ENCODE results near the gene TKTL2.

TKTL2 gene, protein sequence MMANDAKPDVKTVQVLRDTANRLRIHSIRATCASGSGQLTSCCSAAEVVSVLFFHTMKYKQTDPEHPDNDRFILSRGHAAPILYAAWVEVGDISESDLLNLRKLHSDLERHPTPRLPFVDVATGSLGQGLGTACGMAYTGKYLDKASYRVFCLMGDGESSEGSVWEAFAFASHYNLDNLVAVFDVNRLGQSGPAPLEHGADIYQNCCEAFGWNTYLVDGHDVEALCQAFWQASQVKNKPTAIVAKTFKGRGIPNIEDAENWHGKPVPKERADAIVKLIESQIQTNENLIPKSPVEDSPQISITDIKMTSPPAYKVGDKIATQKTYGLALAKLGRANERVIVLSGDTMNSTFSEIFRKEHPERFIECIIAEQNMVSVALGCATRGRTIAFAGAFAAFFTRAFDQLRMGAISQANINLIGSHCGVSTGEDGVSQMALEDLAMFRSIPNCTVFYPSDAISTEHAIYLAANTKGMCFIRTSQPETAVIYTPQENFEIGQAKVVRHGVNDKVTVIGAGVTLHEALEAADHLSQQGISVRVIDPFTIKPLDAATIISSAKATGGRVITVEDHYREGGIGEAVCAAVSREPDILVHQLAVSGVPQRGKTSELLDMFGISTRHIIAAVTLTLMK

DNA sequence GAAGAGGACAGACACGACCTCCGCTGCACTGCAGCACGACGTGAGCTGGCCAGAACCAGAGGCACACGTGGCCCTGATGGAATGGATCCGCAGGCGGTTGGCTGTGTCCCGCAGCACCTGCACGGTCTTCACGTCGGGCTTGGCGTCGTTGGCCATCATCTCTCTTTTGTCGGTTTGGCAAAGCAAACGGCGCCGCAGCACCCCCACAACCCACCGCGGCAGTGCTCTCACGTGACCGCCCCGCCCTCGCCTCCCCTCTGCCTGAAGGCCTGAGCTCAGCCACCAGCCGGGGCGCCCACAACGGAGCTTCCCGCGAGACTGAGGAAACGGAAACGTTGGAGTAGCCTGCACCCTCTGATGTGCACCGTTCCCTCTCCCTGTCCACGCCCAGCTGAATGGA lies at the start of gene TKTL2:
Gene TKTL2, minus strand, starts transcription at position 179 of the 400 bp plus-strand sequence. Its CDS starts 20 bp downstream, at position 159.
- Histone ChIP-seq H3K9me3 (ENCODE audit: control insufficient read depth, insufficient read depth, low read length) (no peaks in the 10 kb centered on the region), H3K9ac (ENCODE audit: low read depth, low read length) (no peak within 1 kb of the TSS), H3K4me1 (ENCODE audit: control insufficient read depth, insufficient read depth, low read length) (no peaks in the 10 kb centered on the region), H3K36me3 (ENCODE audit: control insufficient read depth, insufficient read depth, low read length) (no peaks in the 10 kb centered on the region), H3K27ac (ENCODE audit: low read depth, low read length) (no peak within 1 kb of the TSS), H3K4me3 (ENCODE audit: low read depth, low read length) (no peak within 1 kb of the TSS), H3K27me3 (ENCODE audit: control insufficient read depth, insufficient read depth, low read length) (no peaks in the 10 kb centered on the region)

DNA sequence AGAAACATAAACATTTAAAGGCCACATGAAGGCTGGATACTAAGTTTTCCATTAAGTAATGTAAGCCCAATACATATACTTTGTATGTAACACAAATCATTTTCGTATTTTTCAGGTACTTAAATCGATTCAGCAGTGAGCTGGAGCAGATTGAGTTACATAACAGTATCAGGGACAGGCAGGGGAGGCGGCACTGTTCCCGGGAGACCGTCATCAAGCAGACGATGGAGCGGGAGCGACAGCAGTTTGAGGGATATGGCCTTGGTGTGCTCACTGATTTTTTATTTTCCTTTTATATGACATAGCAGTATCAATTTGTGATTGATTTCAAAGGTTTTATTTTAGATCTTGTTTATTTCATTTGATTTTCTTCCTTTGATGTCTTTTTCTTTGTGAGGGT lies 41.6 kb upstream of the TKTL2 start:
- no peaks in the 10 kb centered on the region for H3K4me1 ChIP-seq (ENCODE audit: control insufficient read depth, insufficient read depth, low read length)
- no peaks in the 10 kb centered on the region for H3K9me3 ChIP-seq (ENCODE audit: control insufficient read depth, insufficient read depth, low read length)
- peaks cover 94% of the 10 kb centered on the region for H3K36me3 ChIP-seq (ENCODE audit: control insufficient read depth, insufficient read depth, low read length)
- H3K9ac ChIP-seq (ENCODE audit: low read depth, low read length): no peak overlapping the region
- H3K4me3 ChIP-seq (ENCODE audit: low read depth, low read length): no peak overlapping the region
- no peak overlapping the region for H3K27ac ChIP-seq (ENCODE audit: low read depth, low read length)
- H3K27me3 ChIP-seq (ENCODE audit: control insufficient read depth, insufficient read depth, low read length): no peaks in the 10 kb centered on the region

DNA sequence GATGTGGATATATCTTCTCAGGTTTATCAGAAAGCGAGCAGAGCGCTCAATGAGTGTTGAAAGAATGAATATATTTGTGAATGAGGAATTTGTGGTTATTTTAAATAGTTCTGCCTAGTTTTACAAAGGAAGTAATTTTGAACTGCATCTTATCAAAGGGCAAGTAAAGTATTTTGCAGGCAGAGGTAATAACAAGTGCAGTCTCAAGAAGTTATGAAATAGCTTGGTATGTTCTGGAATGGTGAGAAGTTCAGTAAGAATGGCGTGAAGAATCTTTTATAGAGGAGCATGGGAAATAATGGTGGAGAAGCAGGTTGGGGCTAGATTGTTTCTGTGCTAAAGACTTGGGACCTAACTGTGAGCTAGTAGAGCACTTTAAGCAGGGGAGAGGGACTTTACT lies 31.8 kb upstream of the TKTL2 start:
- Histone ChIP-seq H3K4me3 (ENCODE audit: low read depth, low read length) (no peak overlapping the region), H3K4me1 (ENCODE audit: control insufficient read depth, insufficient read depth, low read length) (no peaks in the 10 kb centered on the region; the same call in 1 of the 2 replicates), H3K36me3 (ENCODE audit: control insufficient read depth, insufficient read depth, low read length) (peaks cover 37% of the 10 kb centered on the region), H3K27me3 (ENCODE audit: control insufficient read depth, insufficient read depth, low read length) (no peaks in the 10 kb centered on the region), H3K27ac (ENCODE audit: low read depth, low read length) (no peak overlapping the region), H3K9ac (ENCODE audit: low read depth, low read length) (no peak overlapping the region), H3K9me3 (ENCODE audit: control insufficient read depth, insufficient read depth, low read length) (no peaks in the 10 kb centered on the region)

DNA sequence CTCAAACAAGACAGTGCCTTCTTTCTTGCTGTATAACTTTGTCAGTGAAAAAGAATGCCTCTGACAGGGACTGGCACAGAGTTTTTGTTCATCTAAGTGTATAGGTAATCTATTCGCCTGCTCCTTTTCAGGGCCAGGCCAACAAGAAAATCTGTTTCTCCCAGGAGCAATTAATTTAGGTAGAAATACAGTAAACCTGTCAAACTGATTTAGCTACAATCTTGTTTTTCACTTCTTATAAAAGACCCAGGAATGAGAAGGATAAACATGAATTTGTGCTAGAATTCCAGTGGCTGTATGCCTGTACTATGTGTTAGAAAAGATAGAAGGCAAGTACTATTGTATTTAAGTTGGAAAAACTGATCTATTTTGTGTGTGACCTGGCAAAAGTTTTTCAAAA lies 27.0 kb upstream of the TKTL2 start:
- Histone ChIP-seq H3K27ac (ENCODE audit: low read depth, low read length) (no peak overlapping the region), H3K36me3 (ENCODE audit: control insufficient read depth, insufficient read depth, low read length) (peaks cover 14% of the 10 kb centered on the region; the same call in 1 of the 2 replicates), H3K9ac (ENCODE audit: low read depth, low read length) (no peak overlapping the region)

DNA sequence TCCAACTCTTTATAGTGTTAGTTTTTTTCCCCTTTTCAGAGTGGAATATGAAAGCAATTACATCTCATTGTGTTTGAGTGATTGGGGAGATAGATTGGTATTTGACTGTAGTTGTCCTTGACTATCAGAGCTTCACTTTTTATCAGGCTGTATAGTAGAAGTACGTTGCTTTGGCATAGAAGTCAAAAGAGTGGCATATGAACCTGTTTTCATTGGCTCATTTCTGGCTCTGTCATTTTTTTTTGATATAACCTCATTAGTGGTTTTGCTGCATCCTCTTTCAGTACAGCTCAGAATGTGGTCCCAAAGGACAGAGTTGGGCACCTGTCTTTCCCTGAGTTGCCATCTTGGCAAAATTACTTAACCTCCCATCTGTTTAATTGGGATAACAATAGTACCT lies 22.3 kb upstream of the TKTL2 start:
- Histone ChIP-seq H3K27me3 (ENCODE audit: control insufficient read depth, insufficient read depth, low read length) (no peaks in the 10 kb centered on the region), H3K9me3 (ENCODE audit: control insufficient read depth, insufficient read depth, low read length) (no peaks in the 10 kb centered on the region), H3K27ac (ENCODE audit: low read depth, low read length) (no peak overlapping the region), H3K36me3 (ENCODE audit: control insufficient read depth, insufficient read depth, low read length) (peaks cover 14% of the 10 kb centered on the region; the same call in 1 of the 2 replicates), H3K4me1 (ENCODE audit: control insufficient read depth, insufficient read depth, low read length) (peaks cover 16% of the 10 kb centered on the region; the same call in 1 of the 2 replicates), H3K4me3 (ENCODE audit: low read depth, low read length) (peak overlapping the region; percentile 87), H3K9ac (ENCODE audit: low read depth, low read length) (peak overlapping the region; percentile 97)

More for the DNA sequence above, 27.0 kb upstream of the TKTL2 start:
- Histone ChIP-seq H3K9me3 (ENCODE audit: control insufficient read depth, insufficient read depth, low read length) (no peaks in the 10 kb centered on the region), H3K27me3 (ENCODE audit: control insufficient read depth, insufficient read depth, low read length) (no peaks in the 10 kb centered on the region), H3K4me1 (ENCODE audit: control insufficient read depth, insufficient read depth, low read length) (peaks cover 10% of the 10 kb centered on the region; the same call in 1 of the 2 replicates), H3K4me3 (ENCODE audit: low read depth, low read length) (no peak overlapping the region)

DNA sequence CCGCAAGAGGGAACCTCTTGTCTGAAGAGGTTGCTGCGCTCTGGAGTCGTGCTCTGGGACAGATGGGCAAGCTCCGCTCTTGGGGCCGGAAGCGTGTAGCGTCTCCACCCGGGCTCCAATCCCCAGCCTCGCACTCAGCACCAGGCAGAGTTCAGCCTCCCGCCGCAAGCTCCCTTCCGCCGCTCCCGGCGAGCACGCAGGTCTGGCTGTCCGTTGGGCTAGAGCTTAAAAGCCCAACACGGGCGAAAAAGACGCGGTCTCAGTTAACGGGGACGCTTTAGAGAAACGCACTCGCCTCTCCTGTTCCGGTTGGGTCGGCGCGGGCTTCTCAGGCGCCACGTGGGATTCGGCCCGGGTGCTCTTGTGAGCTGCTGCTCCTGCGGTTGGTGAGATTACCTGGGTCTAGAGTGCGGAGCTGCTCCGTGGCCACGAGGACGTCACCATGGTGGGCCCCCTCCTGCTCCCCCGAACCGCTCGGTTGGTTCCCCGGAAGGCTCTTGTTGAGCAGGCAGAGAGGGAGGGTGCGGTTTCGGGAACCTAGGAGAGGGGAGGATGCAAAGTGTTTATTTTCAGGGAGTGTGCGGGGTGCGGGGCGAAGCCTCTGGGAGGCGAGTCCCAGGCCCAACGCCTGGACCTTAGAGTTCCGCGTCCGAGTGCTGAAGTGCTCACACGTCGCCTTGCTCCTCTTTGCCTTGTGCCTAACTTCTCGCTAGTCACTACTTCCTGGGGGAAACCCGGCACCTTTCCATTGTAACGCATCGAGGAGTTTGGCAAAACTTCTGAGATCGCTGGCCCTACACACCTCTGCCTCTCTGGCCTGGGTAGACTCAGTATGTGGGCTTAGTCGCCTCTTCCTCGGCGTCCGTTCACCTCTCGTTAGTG lies 21.0 kb upstream of the TKTL2 start, which contains the start of gene TMA16:
Gene TMA16, plus strand, starts transcription at position 331 of the 882 bp plus-strand sequence. Its CDS starts 112 bp downstream, at position 443.
- Histone ChIP-seq H3K9ac (ENCODE audit: low read depth, low read length) (peak within 1 kb of the TSS; percentile 97), H3K27ac (ENCODE audit: low read depth, low read length) (peak within 1 kb of the TSS; percentile 98), H3K4me1 (ENCODE audit: control insufficient read depth, insufficient read depth, low read length) (peaks cover 16% of the 10 kb centered on the region; the same call in 1 of the 2 replicates), H3K9me3 (ENCODE audit: control insufficient read depth, insufficient read depth, low read length) (no peaks in the 10 kb centered on the region), H3K4me3 (ENCODE audit: low read depth, low read length) (peak within 1 kb of the TSS; percentile 87), H3K27me3 (ENCODE audit: control insufficient read depth, insufficient read depth, low read length) (no peaks in the 10 kb centered on the region), H3K36me3 (ENCODE audit: control insufficient read depth, insufficient read depth, low read length) (peaks cover 14% of the 10 kb centered on the region; the same call in 1 of the 2 replicates)

DNA sequence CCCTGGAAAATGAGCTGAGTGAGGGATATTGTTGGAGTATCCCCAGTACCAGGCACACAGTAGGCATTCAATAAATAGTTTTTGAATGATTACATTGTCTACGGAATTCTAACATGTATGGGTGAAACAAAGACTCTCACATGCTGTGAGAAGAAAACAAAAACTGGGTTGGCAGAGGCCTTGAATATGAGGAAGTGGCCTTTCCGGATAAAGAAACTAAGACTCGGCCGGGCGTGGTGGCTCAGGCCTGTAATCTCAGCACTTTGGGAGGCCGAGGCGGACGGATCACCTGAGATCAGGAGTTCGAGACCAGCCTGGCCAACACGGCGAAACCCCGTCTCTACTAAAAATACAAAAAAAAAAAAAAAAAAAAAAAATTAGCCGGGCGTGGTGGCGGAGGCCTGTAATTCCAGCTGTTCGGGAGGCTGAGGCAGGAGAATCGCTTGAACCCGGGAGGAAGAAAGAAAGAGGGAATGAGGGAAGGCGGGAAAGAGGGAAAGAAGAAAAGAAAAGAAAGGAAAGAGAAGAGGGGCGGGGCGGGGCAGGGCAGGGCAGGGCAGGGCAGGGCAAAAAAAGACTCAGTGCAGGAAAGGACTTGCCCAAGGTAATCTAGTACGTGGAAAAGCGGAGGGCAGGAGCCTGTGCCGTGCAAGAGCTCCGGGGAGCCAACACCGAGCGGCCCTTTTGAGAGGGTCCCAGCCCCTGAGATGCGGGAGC lies 20.2 kb upstream of the TKTL2 start:
- no peaks in the 10 kb centered on the region for H3K27me3 ChIP-seq (ENCODE audit: control insufficient read depth, insufficient read depth, low read length)
- H3K4me3 ChIP-seq (ENCODE audit: low read depth, low read length): peak overlapping the region; percentile 87
- peak overlapping the region; percentile 98 for H3K27ac ChIP-seq (ENCODE audit: low read depth, low read length)
- peaks cover 13% of the 10 kb centered on the region; the same call in 1 of the 2 replicates for H3K4me1 ChIP-seq (ENCODE audit: control insufficient read depth, insufficient read depth, low read length)
- no peaks in the 10 kb centered on the region for H3K9me3 ChIP-seq (ENCODE audit: control insufficient read depth, insufficient read depth, low read length)
- peaks cover 14% of the 10 kb centered on the region; the same call in 1 of the 2 replicates for H3K36me3 ChIP-seq (ENCODE audit: control insufficient read depth, insufficient read depth, low read length)
- peak overlapping the region; percentile 97 for H3K9ac ChIP-seq (ENCODE audit: low read depth, low read length)

DNA sequence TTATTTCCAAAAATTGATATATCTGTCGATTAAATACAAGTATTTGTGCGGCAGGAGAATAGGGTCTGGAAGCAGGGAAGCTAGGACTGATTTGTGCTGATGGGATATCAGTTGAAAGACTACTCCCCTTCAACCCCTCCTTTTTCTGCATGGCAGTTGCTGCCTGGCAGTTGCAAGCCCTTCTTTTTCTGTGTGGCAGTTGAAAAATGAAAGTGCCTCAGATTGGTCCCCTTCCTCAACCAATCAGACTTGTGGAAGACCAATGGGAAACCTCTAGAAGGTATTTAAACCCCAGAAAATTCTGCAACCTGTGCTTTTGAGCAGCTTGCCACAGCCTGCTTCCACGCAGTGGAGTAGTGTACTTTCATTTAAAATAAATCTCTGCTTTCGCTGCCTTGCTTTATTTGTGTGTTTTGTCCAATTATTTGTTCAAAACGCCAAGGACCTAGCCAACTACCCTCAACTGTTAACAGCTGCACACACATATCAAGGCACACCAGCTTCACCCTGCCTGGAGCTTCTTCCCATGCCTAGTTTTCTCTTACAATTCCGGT lies 19.5 kb upstream of the TKTL2 start:
- Histone ChIP-seq H3K36me3 (ENCODE audit: control insufficient read depth, insufficient read depth, low read length) (peaks cover 14% of the 10 kb centered on the region; the same call in 1 of the 2 replicates), H3K4me3 (ENCODE audit: low read depth, low read length) (no peak overlapping the region), H3K27me3 (ENCODE audit: control insufficient read depth, insufficient read depth, low read length) (no peaks in the 10 kb centered on the region), H3K4me1 (ENCODE audit: control insufficient read depth, insufficient read depth, low read length) (peaks cover 13% of the 10 kb centered on the region; the same call in 1 of the 2 replicates), H3K27ac (ENCODE audit: low read depth, low read length) (no peak overlapping the region), H3K9ac (ENCODE audit: low read depth, low read length) (no peak overlapping the region), H3K9me3 (ENCODE audit: control insufficient read depth, insufficient read depth, low read length) (no peaks in the 10 kb centered on the region)

DNA sequence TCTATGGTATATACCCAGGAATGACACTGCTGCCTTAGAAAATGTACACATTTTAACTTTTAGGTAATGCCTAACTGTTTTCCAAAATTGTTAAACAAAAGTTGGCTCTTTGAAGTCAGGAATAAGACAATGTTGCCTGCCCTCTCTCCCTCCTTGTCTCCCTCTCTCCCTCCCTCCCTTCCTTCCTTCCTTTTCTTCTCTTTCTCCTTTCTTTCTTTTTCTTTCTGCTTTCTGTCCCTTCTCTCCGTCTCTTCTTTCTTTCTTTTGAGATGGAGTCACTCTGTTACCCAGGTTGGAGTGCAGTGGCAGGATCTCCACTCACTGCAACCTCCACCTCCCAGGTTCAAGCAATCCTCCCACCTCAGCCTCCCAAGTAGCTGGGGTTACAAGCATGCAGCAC lies 16.4 kb upstream of the TKTL2 start:
- Histone ChIP-seq H3K9me3 (ENCODE audit: control insufficient read depth, insufficient read depth, low read length) (no peaks in the 10 kb centered on the region), H3K27ac (ENCODE audit: low read depth, low read length) (no peak overlapping the region), H3K4me1 (ENCODE audit: control insufficient read depth, insufficient read depth, low read length) (peaks cover 10% of the 10 kb centered on the region), H3K27me3 (ENCODE audit: control insufficient read depth, insufficient read depth, low read length) (no peaks in the 10 kb centered on the region), H3K4me3 (ENCODE audit: low read depth, low read length) (no peak overlapping the region), H3K36me3 (ENCODE audit: control insufficient read depth, insufficient read depth, low read length) (no peaks in the 10 kb centered on the region), H3K9ac (ENCODE audit: low read depth, low read length) (no peak overlapping the region)

DNA sequence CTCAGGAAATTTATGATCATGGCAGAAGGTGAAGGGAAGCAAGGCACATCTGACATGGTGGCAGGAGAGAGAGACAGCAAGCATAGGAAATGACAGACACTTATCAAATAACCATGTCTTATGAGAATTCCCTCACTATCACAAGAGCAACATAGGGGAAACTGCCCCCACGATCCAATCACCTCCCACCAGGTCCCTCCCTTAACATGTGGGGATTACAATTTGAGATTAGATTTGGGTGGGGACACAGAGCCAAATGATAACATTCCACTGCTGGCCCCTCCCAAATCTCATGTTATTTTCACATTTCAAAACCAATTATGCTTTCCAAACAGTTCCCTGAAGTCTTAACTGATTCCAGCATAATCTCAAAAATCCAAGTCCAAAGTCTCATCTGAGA lies 12.8 kb upstream of the TKTL2 start:
- Histone ChIP-seq H3K9me3 (ENCODE audit: control insufficient read depth, insufficient read depth, low read length) (no peaks in the 10 kb centered on the region), H3K4me1 (ENCODE audit: control insufficient read depth, insufficient read depth, low read length) (peaks cover 5% of the 10 kb centered on the region; the same call in 1 of the 2 replicates), H3K27me3 (ENCODE audit: control insufficient read depth, insufficient read depth, low read length) (no peaks in the 10 kb centered on the region), H3K9ac (ENCODE audit: low read depth, low read length) (no peak overlapping the region), H3K36me3 (ENCODE audit: control insufficient read depth, insufficient read depth, low read length) (no peaks in the 10 kb centered on the region), H3K27ac (ENCODE audit: low read depth, low read length) (no peak overlapping the region), H3K4me3 (ENCODE audit: low read depth, low read length) (no peak overlapping the region)

All from HUES48 (cell line).